HG02852 (cell line): ENCODE measurements around the gene GDF15.
"Not testable (repeated sequence)": the region's sequence is repeated elsewhere in the genome, so short reads cannot be mapped to it uniquely, and the experiment has no call there.

Experiments used
- ATAC-seq: cut with Tn5 transposase; IDR thresholded peaks from one replicate; pipeline ENCODE4 v1.9.1; 2021; ENCODE audit warnings: mild to moderate bottlenecking, moderate library complexity; ENCODE audit not compliant: unreplicated experiment

GDF15 gene, protein sequence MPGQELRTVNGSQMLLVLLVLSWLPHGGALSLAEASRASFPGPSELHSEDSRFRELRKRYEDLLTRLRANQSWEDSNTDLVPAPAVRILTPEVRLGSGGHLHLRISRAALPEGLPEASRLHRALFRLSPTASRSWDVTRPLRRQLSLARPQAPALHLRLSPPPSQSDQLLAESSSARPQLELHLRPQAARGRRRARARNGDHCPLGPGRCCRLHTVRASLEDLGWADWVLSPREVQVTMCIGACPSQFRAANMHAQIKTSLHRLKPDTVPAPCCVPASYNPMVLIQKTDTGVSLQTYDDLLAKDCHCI

GRCh38 chr19:18385675-18386542 is at the start of gene GDF15:
Gene GDF15 (plus strand): TSS chr19:18386158. CDS start chr19:18386190, 32 bp downstream.
- no peak for ATAC-seq

GRCh38 chr19:18338541-18338940 is 47.4 kb upstream of the GDF15 start:
- no peak for ATAC-seq

DNA sequence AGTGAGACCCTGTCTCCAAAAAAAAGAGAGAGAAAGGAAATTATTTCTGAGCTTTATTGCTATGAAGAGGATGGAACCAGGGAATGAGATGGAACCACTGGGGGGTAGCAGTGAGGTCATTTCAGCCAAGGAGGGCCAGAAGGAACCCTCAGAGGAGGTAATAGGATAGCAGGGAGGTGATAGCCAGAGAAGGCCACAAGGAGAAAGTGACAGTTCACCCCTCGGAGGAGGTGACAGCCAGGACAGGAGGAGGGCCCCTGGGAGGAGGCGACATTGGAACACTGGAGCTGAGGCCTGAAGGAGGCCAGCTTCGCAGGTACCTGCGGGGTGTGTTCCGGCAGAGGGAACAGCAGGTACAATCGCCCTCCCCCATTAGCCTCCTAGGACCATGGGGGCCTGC is 46.2 kb upstream of the GDF15 start:
- ATAC-seq, result no peak

DNA sequence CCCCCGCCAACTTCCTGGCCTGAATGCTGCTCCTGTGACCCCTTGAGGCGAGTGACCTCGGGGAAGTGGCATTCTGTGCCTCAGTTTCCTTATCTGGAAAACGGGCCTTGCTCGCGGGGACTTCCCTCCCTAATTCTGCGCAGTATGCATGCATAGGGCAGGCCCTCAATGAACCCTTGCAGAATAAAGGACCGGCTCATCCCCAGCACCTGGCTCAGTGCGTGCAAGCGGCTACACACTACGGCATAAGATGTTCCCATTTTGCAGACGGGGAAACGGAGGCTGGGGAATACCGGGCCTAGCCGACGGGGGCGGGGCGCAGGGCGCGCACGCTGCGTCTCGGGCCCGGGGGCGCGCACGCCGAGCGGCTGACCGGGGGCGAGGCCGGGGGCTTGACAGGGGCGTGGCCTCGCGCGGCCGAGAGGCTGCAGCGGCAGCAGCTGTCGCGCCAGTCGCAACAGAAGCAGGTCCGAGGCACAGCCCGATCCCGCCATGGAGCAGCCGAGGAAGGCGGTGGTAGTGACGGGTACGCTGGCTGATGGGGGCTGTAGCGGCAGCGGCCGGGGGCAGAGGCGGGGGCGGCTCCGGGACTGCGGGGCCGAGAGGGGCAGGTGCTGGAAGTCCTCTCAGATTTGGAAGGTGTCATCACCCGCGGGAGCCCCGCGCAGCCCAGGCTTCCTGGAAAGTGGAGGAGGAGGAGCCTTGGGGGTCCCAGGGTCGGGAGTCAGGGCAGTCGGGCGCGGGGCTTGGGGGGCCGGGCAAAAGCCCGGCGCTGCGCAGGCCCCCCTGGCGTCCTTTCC is 45.6 kb upstream of the GDF15 start, which contains the start of gene PGPEP1:
TSS of gene PGPEP1 (plus strand) at position 409 of the 800 bp plus-strand sequence. CDS start at position 493, 84 bp downstream.
- ATAC-seq, result peak; percentile 66

- peak; percentile 43 for ATAC-seq
These were observed 44.7 kb upstream of the GDF15 start for GRCh38 chr19:18340990-18341868.

DNA sequence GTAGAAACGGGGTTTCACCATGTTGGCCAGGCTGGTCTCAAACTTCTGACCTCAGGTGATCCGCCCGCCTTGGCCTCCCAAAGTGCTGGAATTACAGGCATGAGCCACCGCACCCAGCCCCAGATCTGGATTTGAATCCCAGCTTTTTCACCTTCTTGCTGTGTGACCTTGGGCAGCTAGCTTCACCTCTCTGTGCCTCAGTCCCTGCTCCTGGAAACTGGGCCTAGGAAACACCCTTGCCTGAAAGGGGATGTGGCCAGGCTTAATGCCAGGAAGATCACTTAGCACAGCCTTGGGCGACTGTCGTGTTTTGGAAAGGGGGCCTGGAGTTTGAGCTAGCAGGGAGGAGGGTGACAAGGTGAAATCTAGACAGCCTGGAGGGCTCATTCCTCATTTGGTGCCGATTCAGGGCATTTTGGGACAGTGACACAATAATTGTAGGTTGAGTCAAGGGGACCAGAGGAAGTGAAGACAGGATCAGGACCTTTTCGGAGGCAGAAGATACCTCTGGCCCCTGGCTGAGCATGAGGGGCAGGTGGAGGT is 43.8 kb upstream of the GDF15 start:
- no peak for ATAC-seq

DNA sequence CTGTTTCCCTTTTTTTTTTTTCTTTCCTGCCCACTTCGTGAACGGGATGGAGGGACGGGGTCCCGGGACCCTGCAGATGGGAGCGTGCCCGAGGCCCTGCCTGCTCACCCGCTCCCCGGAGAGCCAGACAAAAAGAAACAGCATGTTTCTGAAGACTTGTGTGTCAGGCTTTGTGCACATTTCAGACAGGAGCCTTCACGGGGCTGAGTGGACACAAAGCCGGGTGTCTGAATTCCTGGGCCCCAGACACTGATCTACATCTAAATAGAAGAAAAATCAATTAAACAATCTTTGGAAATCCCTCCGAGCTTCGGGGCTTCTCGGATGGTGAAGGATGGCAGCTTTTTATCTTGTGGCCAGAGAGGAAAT is 41.4 kb upstream of the GDF15 start:
- ATAC-seq, result no peak

DNA sequence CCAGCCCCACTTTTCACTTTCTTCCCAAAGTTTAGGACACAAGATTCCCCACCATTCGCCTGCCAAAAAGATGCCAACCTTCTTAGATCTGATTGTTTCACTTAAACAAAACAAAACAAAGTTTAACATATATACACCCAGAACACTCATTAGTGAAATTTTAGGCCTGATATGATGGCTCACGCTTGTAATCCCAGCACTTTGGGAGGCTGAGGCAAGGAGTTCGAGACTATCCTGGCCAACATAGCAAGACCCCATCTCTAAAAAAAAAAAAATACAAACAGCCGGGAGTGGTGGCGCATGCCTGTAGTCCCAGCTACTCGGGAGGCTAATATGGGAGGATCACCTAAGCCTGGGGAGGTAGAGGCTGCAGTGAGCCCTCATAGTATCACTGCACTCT is 40.7 kb upstream of the GDF15 start:
- no peak for ATAC-seq

- ATAC-seq, result no peak
These were observed 39.9 kb upstream of the GDF15 start for GRCh38 chr19:18346091-18346490.

DNA sequence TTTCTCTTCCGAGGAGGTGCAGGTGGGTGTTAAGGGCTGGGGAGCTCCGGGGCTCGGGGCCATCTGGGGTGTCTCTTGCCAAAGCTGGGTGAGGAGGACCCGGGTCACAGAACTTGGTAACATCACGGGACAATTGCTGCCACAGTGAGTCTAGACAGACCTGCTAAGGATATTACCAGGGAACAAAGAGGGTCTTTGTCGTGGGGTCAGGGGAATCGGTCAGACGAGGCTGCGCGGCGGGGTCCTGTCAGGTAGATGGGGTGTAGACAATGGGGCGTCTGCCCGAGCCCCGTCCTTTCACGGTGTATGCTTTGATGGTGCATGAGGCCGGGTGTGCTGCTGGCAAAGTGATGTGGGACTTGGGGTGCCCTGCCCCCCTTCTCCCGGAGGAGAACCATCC is 37.8 kb upstream of the GDF15 start:
- ATAC-seq, result no peak

GRCh38 chr19:18348818-18349339 is 37.1 kb upstream of the GDF15 start:
- not testable (repeated sequence) for ATAC-seq

- no peak for ATAC-seq
These were observed 36.3 kb upstream of the GDF15 start for GRCh38 chr19:18349524-18350128.

DNA sequence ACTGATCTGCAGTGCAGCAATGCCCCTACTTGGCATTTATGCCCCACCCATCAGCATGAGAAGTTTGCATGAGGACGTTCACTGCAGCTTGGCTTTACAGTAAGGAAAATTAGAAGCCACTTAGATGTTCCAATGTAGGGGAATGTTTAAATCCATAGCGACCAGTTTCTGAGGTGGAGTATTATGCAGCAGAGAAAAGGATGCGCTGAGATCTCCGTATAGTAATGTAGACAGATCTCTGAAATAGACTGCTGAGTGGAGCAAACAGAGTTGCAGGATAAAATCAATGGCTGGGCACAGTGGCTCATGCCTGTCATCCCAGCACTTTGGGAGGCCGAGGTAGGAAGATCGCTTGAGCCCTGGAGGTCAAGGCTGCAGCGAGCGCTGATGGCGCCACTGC is 35.5 kb upstream of the GDF15 start:
- ATAC-seq, result no peak

GRCh38 chr19:18351544-18351943 is 34.4 kb upstream of the GDF15 start:
- ATAC-seq, result no peak

- no peak for ATAC-seq
These were observed 32.5 kb upstream of the GDF15 start for GRCh38 chr19:18353378-18354005.

GRCh38 chr19:18354743-18355142 is 31.2 kb upstream of the GDF15 start:
- ATAC-seq, result not testable (repeated sequence)

DNA sequence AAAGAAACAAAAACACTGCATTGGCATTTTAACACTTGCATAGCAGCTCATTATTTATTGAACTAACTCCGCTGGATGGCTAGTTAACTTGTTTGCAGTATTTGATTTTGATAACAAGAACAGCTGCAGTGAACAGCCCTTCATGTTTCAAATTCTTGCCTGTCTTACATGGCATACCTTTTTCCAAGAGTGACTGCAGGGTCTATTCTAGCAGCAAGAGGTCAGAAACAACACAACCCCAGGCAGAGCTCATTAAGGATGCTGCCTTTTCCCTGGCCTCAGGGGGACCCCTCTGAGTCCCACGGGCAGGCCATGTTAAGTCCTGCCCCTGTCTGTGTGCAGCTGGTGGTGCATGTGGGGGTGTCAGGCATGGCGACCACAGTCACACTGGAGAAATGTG is 28.9 kb upstream of the GDF15 start:
- no peak for ATAC-seq

DNA sequence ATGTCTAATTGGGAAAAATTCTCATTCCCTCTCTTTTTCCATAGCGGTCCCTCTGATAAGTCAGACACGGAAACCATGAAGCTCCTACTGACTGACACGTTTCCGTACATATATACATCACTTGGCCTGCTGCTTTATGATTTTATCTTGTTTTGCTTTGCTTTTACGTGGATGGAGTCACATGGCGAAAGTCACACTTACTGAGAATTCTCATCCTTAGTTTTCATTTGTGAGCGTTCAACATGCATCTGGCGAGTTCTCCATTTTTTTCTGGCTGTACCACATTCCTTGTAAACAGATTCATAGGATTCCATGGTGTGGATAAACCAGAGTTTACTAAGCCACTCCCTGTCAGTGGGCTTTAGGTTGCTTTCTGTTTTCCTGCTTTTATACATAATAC is 24.3 kb upstream of the GDF15 start:
- ATAC-seq, result no peak
